ENCODE data around the gene ACBD6.
"Not testable (repeated sequence)": the region's sequence is repeated elsewhere in the genome, so short reads cannot be mapped to it uniquely, and the experiment has no call there.

The ACBD6 gene

DNA sequence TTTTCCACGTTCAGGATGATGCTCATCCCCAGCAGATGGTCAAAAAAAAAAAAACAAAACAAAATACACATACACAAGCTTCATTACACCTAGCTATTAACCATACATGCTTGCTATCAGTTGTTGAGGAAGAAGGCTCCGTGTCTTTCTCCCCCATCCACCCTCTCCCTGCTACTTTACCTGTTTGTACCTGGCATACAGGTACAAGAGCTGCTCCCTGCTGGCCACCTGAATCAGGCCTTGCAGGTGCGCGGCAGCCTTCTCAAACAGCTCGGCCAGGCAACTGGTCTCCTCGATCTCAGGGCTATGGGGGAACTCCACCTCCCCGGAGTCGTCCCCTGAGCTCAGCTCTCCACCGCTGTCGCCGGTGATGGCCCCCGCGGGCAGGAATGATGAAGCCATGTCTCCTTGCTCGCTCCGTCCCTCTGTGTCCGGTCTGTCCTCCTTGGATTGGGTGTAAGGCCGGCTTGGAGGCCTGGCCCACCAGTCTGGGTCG is 464 bp downstream of the ACBD6 start:
- no peak for DNase-seq (ENCODE audit: low read depth, low spot score)

DNA sequence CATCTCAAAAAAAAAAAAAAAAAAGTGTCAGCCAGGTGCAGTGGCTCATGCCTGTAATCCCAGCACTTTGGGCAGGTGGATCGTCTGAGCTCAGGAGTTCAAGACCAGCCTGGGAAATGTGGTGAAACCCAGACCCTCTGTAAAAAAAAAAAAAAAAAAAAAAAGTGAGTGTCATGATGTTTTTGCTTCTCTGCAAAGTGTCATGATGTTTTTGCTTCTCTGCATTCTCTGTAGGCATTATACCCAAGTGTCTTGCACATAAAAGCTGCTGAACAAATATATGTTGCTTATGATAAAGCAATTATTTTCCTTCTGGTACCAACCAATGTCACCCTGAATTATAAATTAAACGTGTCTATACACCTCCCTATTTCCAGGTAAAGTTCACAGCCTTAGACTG is 1.7 kb downstream of the ACBD6 start:
- no peak overlapping the region for H3K4me3 ChIP-seq (ENCODE audit: low read length)
- no peak for DNase-seq (ENCODE audit: low read depth, low spot score)

More for the DNA sequence above, 464 bp downstream of the ACBD6 start:
- peak overlapping the region; percentile 93 for H3K4me3 ChIP-seq (ENCODE audit: low read length)

DNA sequence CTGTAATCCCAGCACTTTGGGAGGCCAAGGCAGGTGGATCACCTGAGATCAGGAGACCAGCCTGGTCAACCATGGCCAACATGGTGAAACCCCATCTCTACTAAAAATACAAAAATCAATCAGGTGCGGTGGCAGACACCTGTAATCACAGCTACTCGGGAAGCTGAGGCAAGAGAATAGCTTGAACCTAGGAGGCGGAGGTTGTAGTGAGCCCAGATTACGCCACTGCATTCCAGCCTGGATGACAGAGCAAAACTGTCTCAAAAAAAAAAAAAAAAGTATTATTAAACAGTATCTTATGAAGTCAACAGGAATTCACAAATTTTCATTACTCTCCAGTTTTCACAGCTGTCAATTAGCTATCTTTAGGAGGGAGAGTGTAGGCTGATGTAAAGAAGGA is 3.8 kb downstream of the ACBD6 start:
- H3K4me3 ChIP-seq (ENCODE audit: low read length): no peak overlapping the region
- DNase-seq (ENCODE audit: low read depth, low spot score): no peak

DNA sequence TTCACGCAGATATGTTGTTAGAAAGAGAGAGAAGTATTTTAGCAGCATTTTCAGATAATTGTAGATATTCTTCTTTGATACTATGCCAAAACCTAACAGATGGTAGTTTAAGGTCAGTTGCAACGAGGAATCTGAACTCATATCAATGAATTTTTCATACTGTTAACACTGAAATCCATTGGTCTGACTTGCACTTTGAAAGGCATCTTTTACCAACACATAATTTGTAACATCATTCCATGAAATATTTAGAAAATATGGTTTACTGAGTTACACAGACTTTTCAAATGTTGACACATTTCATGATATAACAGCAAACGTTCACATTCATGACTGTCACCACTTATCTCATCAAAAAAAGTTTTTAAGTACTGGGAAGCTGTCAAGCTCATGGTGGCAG is 4.6 kb downstream of the ACBD6 start:
- no peak for DNase-seq (ENCODE audit: low read depth, low spot score)
- H3K4me3 ChIP-seq (ENCODE audit: low read length): no peak overlapping the region

GRCh38 chr1:180494370-180494769 is 8.0 kb downstream of the ACBD6 start:
- peak; percentile 37 for DNase-seq (ENCODE audit: low read depth, low spot score)

GRCh38 chr1:180489976-180490375 is 12.4 kb downstream of the ACBD6 start:
- no peak for DNase-seq (ENCODE audit: low read depth, low spot score)
- no peak overlapping the region for H3K4me3 ChIP-seq (ENCODE audit: low read length)

More at GRCh38 chr1:180494370-180494769, 8.0 kb downstream of the ACBD6 start:
- no peak overlapping the region for H3K4me3 ChIP-seq (ENCODE audit: low read length)

DNA sequence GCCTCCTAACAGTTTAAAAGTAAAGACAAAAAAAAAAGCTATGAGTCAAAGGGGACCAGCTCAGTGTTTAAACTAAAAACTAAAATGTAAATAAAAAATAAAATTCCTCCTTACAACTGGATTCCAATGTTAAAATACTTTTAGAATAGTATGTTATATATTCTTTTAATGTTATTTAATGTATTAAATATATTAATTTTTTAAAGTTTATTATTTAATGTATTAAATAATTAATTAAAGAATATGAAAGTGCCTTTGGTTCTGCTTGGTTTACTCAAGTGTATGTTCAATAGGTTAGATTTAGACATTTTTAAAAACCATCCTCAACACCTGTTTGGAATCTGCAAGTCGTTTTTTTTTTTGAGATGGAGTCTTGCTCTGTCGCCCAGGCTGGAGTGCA is 13.1 kb downstream of the ACBD6 start:
- DNase-seq (ENCODE audit: low read depth, low spot score): no peak
- no peak overlapping the region for H3K4me3 ChIP-seq (ENCODE audit: low read length)

DNA sequence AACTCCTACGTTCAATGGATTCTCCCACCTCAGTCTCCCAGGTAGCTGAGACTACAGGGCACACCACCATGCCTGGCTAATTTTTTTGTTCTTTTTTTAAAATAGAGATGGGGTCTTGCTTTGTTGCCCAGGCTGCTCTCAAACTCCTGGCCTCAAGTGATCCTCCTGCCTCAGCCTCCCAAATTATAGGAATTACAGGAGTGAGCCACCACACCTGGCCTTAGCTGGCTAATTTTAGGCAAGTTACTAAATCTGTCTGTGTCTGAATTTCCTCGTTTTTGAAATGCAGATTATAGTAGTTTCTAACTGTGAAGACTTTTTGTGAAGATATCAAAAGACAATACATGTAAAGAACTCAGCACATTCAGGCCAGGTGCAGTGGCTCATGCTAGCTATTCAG is 13.7 kb downstream of the ACBD6 start:
- H3K4me3 ChIP-seq (ENCODE audit: low read length): no peak overlapping the region
- no peak for DNase-seq (ENCODE audit: low read depth, low spot score)

DNA sequence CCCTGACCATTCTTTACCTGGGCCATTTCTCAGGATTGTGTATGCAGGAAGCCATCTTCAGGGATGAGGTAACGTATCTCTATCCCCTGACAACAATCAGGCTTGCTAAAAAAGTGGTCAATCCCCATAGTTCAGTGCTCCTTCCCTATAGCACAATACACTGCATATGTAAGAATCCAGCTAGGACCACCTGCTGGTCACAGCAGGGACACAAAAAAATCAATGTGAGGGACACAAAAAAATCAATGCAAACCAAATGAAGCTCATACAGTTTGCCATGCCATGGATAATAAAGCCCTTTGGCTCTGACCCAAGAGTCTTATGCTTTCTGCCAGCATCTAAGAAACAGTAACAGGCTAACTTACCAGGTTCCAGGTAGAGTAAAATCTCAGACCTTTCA is 16.3 kb downstream of the ACBD6 start:
- no peak for DNase-seq (ENCODE audit: low read depth, low spot score)

DNA sequence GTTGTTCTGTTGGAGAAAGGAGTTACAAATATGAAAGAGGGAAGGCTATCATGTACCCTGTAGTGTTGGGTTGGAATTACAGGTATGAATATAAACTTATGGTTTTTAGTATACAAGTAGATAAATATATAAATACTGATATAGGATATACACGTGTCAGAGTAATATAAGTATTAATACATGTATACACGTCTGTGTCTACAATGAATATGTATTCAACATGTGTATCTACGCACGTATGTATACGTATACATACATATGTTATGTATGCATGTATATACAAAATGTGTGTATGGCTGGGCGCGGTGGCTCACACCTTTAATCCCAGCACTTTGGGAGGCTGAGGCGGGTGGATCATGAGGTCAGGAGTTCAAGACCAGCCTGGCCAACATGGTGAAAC is 17.9 kb downstream of the ACBD6 start:
- DNase-seq (ENCODE audit: low read depth, low spot score): no peak

More for the DNA sequence above, 16.3 kb downstream of the ACBD6 start:
- H3K4me3 ChIP-seq (ENCODE audit: low read length): no peak overlapping the region

DNA sequence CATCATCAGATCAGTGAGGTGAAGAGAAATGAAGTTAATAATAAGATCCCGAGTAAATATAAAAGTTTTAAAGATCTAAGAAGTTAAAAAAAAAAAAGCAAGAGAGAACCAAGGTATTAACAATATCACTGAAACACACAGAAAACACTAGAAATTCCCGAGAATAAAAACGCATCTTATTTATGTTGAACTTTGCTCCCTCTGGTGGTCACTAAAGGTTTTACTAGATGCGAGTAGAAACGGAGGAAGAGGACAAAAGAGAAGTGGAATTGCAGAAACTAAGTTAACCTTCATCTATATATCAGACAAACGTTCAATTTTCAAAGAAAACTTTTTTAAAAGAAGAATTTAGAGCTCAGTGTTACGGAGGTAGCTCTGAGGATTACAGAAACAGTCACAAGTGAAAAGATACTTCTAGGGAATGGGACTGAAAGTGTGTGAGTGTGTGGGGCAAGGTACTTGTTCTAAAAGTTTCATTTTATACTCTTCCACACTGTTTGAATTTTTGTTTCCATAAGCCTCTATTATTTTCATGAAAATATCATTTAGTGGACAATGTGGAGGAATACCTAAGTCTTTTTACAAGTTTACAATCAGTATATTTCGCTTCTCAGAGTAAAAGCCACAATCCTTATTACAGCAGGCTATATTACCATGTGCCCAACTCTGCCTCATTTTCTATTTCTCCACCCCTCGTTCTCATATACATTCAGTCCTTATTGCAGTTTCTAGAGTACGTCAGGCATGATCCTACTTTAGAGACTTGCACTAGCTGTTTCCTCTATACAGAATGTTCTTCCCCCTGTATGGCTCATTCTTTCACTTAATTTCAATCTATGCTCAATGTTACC is 19.7 kb downstream of the ACBD6 start:
- DNase-seq (ENCODE audit: low read depth, low spot score): peak; percentile 54
- no peak overlapping the region for H3K4me3 ChIP-seq (ENCODE audit: low read length)

More for the DNA sequence above, 17.9 kb downstream of the ACBD6 start:
- H3K4me3 ChIP-seq (ENCODE audit: low read length): no peak overlapping the region

GRCh38 chr1:180470031-180470430 is 32.3 kb downstream of the ACBD6 start:
- H3K4me3 ChIP-seq (ENCODE audit: low read length): no peak overlapping the region
- DNase-seq (ENCODE audit: low read depth, low spot score): no peak

GRCh38 chr1:180468311-180468710 is 34.1 kb downstream of the ACBD6 start:
- no peak overlapping the region for H3K4me3 ChIP-seq (ENCODE audit: low read length)
- DNase-seq (ENCODE audit: low read depth, low spot score): no peak

DNA sequence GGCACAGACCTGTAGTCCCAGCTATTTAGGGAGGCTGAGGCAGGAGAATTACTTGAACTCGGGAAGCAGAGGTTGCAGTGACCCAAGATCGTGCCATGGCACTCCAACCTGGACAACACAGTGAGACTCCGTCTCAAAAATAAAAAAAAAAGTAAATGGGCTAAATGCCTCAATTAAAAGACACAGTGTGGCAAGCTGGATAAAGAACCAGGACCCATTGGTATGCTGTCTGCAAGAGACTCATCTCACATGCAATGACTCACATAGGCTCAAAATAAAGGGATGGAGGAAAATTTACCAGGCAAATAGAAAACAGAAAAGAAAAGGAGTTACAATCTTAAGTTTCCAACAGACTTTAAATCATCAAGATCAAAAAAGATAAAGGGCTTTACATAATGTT is 40.3 kb downstream of the ACBD6 start:
- H3K4me3 ChIP-seq (ENCODE audit: low read length): no peak overlapping the region
- DNase-seq (ENCODE audit: low read depth, low spot score): no peak

DNA sequence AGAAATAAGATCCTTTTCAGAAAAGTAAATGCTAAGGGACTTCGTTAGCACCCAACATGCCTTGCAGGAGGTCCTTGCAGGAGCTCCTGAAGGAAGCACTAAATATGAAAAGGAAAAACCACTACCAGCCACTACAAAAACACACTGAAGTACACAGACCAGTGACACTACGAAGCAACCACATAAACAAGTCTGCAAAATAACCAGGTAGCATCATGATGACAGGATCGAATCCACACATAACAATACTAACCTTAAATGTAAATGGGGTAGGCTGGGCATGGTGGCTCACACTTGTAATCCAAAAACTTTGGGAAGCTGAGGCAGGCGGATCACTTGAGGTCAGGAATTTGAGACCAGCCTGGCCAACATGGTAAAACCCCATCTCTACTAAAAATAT is 40.7 kb downstream of the ACBD6 start:
- H3K4me3 ChIP-seq (ENCODE audit: low read length); DNase-seq (ENCODE audit: low read depth, low spot score): not testable (repeated sequence)

GRCh38 chr1:180458807-180459206 is 43.6 kb downstream of the ACBD6 start:
- no peak overlapping the region for H3K4me3 ChIP-seq (ENCODE audit: low read length)
- DNase-seq (ENCODE audit: low read depth, low spot score): no peak

DNA sequence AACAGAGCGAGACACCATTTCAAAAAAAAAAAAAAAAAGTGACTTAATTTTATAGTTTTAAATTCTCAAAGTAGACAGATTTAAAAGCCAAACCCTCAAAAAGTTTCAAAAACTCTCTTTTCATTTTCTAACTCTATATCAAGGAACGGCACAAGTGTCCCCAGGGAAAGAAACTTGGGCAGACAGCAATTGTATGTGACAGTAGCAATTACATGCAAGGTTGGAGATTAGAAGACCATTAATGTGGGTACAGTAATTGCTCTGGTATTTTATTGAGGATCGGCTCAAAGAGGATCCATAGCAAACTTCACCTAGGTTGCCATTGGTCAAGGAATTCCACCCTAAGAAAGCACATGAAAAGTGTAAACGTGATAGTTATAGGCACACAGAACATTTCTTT is 46.2 kb downstream of the ACBD6 start:
- DNase-seq (ENCODE audit: low read depth, low spot score): no peak
- H3K4me3 ChIP-seq (ENCODE audit: low read length): no peak overlapping the region

- H3K4me3 ChIP-seq (ENCODE audit: low read length): no peak overlapping the region
- DNase-seq (ENCODE audit: low read depth, low spot score): no peak
Observed at GRCh38 chr1:180451504-180451903, 50.9 kb downstream of the ACBD6 start.

- DNase-seq (ENCODE audit: low read depth, low spot score): no peak
Observed at GRCh38 chr1:180444522-180444921, 57.9 kb downstream of the ACBD6 start.

DNA sequence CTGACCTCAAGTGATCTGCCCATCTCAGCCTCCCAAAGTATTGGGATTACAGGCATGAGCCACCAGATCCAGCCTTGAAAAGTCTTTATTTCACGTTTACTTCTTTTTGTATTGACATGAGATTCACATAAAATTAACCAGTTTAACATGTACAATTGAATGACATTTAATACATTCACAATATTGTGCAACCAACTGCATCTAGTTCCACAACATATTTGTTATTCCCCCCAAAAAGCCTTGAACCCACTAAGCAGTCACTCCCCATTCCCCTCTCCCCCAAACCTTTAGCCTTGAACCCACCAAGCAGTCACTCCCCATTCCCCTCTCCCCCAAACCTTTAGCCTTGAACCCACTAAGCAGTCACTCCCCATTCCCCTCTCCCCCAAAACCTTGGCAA is 62.0 kb downstream of the ACBD6 start:
- H3K4me3 ChIP-seq (ENCODE audit: low read length): no peak overlapping the region
- no peak for DNase-seq (ENCODE audit: low read depth, low spot score)

More at GRCh38 chr1:180444522-180444921, 57.9 kb downstream of the ACBD6 start:
- H3K4me3 ChIP-seq (ENCODE audit: low read length): no peak overlapping the region

GRCh38 chr1:180435566-180435965 is 66.8 kb downstream of the ACBD6 start:
- no peak overlapping the region for H3K4me3 ChIP-seq (ENCODE audit: low read length)
- no peak for DNase-seq (ENCODE audit: low read depth, low spot score)
